Peyer's patch (tissue), 4 donors: ENCODE measurements around the gene KRTAP10-12. TPM values are rescaled to one million over a fixed set of nuclear protein-coding genes. Genes with fewer than 3 reads are reported as not detected.
A peak's percentile ranks its signal among the peaks of the same experiment; 100 is the strongest.
"Not testable (repeated sequence)": the region's sequence is repeated elsewhere in the genome, so short reads cannot be mapped to it uniquely, and the experiment has no call there.

Experiments
- DNase-seq, 3 donors: peaks; one replicate each; pipeline ENCODE4 v3.0.0-alpha.2; 2017 to 2019
- H3K27ac ChIP-seq, 4 donors: fragments of 200-600 bp; sonication (generic); one replicate each; pipeline ENCODE4 v1.5.1; 2016 to 2019
- H3K27me3 ChIP-seq, 2 donors: fragments of 200-600 bp; sonication (generic); one replicate each; pipeline ENCODE4 v1.5.1; 2019
- H3K36me3 ChIP-seq, 3 donors: fragments of 200-600 bp; sonication (generic); one replicate each; pipeline ENCODE4 v1.5.1; 2016 to 2019
- H3K4me1 ChIP-seq, 4 donors: fragments of 200-600 bp; sonication (generic); one replicate each; pipeline ENCODE4 v1.5.1; 2016 to 2019
- H3K4me3 ChIP-seq, 4 donors: fragments of 200-600 bp; sonication (generic); 1 replicate in 3 of 4; 2 replicates in 1 of 4; pipeline ENCODE4 v1.5.1; 2016 to 2019; ENCODE audit warnings: mild to moderate bottlenecking in 1 of 4
- H3K9me3 ChIP-seq, 4 donors: fragments of 200-600 bp; sonication (generic); one replicate each; pipeline ENCODE4 v1.5.1; 2016 to 2019; ENCODE audit warnings: mild to moderate bottlenecking in 1 of 4
- CTCF ChIP-seq, 6 experiments: fragments of 450-650 bp in 4 of 6; fragments of 200-600 bp in 2 of 6; sonication (generic) in 1 of 6; IDR thresholded peaks; one replicate each; pipeline ENCODE4 v1.5.1; 2017 to 2019; ENCODE audit warnings: antibody characterized with exemption in 6 of 6, mild to moderate bottlenecking in 3 of 6, moderate library complexity in 1 of 6
- POLR2A ChIP-seq, 2 donors: fragments of 450-650 bp; IDR thresholded peaks; one replicate each; pipeline ENCODE4 v1.5.1; 2017; ENCODE audit warnings: antibody characterized with exemption in 2 of 2, mild to moderate bottlenecking in 2 of 2, moderate library complexity in 2 of 2
- total RNA-seq, 4 donors: library from RNA; depleted of rRNA; stranded (reverse); fragments of >200 nt; gene quantifications; one replicate each; pipeline ENCODE4 v1.1.0, GENCODE V29; 2016

The KRTAP10-12 gene
- total RNA-seq, result not detected

DNA sequence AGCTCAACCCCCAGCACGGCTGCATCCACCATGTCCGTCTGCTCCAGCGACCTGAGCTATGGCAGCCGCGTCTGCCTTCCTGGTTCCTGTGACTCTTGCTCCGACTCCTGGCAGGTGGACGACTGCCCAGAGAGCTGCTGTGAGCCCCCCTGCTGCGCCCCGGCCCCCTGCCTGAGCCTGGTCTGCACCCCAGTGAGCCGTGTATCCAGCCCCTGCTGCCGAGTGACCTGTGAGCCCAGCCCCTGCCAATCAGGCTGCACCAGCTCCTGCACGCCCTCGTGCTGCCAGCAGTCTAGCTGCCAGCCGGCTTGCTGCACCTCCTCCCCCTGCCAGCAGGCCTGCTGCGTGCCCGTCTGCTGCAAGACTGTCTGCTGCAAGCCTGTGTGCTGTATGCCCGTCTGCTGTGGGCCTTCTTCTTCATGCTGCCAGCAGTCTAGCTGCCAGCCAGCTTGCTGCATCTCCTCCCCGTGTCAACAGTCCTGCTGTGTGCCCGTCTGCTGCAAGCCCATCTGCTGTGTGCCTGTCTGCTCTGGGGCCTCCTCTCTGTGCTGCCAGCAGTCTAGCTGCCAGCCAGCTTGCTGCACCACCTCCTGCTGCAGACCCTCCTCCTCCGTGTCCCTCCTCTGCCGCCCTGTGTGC, at the start of gene KRTAP10-12:
KRTAP10-12 (plus strand) TSS at position 1 of the 639 bp plus-strand sequence; CDS start at position 31, 30 bp downstream.
- H3K27ac ChIP-seq, H3K27me3 ChIP-seq, H3K4me1 ChIP-seq, DNase-seq, H3K4me3 ChIP-seq, H3K36me3 ChIP-seq: not testable (repeated sequence)
- H3K9me3 ChIP-seq, result peaks cover 0 to 13% (median 3%) of the 10 kb centered on the region in 4 donors

DNA sequence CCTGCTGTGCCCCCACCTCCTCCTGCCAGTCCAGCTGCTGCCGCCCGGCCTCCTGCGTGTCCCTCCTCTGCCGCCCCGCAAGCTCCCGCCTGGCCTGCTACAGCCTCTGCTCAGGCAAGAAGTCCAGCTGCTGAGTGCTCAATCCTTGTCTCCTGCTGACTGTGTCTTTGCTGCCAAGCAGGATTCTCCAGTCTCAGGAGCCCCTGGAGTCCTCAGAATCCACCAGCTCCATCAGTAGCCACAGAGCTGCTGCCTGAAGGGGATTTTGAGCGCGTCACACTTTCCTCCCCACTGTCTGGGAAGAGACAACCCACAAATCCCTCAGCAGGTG, 49.8 kb upstream of the KRTAP10-12 start:
- Histone ChIP-seq H3K27ac (no peak overlapping the region), H3K4me1 (no peaks in the 10 kb centered on the region), H3K4me3 (no peak overlapping the region), H3K36me3 (no peaks in the 10 kb centered on the region), H3K27me3 (no peaks in the 10 kb centered on the region), H3K9me3 (peaks cover 0 to 5% (median 0%) of the 10 kb centered on the region in 4 donors)
- peak in 1 of 3 donors; percentile 3 for DNase-seq
- TF ChIP-seq CTCF (IDR thresholded peaks at IDR 0.05) (no peak), POLR2A (IDR thresholded peaks at IDR 0.05) (no peak)

DNA sequence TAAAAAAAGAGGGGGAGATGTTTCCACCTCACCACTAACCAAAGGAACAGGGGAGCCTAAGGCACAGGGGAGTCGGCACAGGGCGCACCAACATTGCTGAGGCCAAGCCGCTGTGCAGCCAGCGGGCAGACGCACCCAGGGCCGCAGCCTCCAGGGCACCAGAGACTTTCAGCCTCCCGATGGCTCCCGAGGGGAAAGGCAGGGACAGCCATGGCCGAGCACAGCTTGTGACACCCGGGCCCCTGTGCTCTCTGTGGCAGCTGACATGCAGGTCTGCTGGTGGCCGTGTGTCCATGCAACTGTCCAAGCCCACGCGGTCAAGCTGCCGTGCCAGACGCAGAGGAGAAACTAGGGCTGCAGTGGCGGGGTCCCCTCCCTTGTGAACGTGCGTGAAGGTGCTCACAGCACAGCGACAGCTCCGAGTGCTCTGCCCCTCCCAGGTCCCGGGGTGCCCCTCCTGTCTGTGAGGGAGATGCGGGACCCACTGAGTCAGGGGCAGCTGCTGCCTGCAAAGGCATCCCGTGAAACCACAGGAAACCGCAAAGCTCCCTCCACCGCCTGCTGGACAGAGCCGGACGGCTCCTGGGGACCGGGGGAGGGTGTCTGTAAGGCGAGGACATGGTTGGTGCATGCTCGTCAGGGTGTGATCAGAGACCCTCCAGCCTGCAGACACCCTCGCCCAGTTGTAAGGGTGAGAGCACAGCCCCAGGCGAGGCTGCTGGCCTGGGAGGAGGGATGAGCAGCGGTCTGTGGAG, 48.2 kb upstream of the KRTAP10-12 start:
- DNase-seq, result peak in 1 of 3 donors; percentile 1
- Histone ChIP-seq H3K4me1 (no peaks in the 10 kb centered on the region), H3K9me3 (peaks cover 0 to 5% (median 0%) of the 10 kb centered on the region in 4 donors), H3K27ac (no peak overlapping the region), H3K4me3 (no peak overlapping the region), H3K27me3 (no peaks in the 10 kb centered on the region), H3K36me3 (no peaks in the 10 kb centered on the region)
- TF ChIP-seq POLR2A (IDR thresholded peaks at IDR 0.05) (no peak), CTCF (IDR thresholded peaks at IDR 0.05) (no peak)

DNA sequence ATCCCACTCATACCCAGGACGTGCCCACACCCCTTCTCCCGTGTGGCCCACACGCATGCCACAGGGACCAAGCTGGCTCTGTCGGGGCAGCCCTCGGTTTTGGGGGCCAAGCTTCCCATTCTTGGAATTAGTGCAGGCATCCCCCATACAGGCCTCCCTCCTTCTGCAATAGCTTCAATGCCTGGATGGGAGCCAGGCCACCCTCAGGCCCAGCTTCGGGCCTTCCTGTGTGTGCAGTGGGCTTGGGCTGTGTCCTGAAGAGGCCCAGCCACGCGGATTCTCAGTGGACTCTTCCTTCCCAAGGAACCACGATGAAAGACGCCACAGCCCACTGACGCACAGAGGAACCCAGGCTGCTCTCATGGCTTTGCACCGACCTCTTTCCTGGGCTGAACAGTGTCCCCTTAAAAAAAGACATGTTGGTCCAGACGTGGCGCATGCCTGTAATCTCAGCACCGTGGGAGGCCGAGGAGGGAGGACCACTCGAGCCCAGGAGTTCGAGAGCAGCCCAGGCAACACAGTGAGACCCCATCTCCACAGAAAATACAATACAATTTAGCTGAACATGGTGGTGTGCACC, 47.4 kb upstream of the KRTAP10-12 start:
- no peaks in the 10 kb centered on the region for H3K4me1 ChIP-seq
- H3K36me3 ChIP-seq, result no peaks in the 10 kb centered on the region
- H3K27ac ChIP-seq, result no peak overlapping the region
- H3K4me3 ChIP-seq, result no peak overlapping the region
- TF ChIP-seq POLR2A (IDR thresholded peaks at IDR 0.05), result no peak
- no peak for TF ChIP-seq CTCF (IDR thresholded peaks at IDR 0.05)
- peaks cover 0 to 5% (median 0%) of the 10 kb centered on the region in 4 donors for H3K9me3 ChIP-seq
- DNase-seq, result peak in 1 of 3 donors; percentile 8
- H3K27me3 ChIP-seq, result no peaks in the 10 kb centered on the region

DNA sequence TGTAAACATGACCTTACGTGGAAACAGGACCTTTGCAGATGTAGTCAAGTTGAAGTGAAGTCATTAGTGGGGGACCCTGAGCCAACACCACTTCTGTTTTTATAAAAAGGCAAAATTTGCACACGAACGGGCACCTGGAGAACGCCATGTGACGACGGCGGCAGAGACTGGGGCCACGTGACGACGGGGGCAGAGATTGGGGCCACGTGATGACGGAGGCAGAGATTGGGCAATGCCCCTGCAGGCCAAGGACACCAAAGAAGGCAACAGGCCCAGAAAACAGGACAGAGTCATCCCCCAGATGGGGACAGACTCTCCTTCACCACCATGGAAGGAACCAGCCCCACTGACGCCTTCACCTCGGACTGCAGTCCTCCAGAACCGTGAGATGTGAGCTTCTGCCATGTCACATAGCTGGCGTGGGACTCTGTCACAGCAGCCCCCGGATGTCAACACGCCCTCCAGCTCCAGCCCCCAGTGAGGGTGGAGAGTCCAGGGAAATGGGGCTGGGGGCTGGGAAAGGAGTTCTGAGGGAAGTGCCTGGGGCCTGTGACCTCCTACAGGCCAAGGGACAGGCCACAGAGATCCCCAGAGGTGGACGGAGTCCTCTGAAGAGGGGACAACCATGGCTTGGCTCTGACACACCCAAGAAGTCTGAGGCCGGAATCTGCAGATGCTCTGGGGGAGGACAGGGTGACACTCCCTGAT, 46.6 kb upstream of the KRTAP10-12 start:
- peak in 1 of 3 donors; percentile 4 for DNase-seq
- peaks cover 0 to 3% (median 0%) of the 10 kb centered on the region in 4 donors for H3K9me3 ChIP-seq
- no peaks in the 10 kb centered on the region for H3K36me3 ChIP-seq
- no peaks in the 10 kb centered on the region for H3K4me1 ChIP-seq
- no peak overlapping the region for H3K27ac ChIP-seq
- H3K27me3 ChIP-seq, result no peaks in the 10 kb centered on the region
- H3K4me3 ChIP-seq, result no peak overlapping the region
- no peak for TF ChIP-seq POLR2A (IDR thresholded peaks at IDR 0.05)

GRCh38 chr21:44650973-44651675, 45.8 kb upstream of the KRTAP10-12 start:
- Histone ChIP-seq H3K27me3 (no peaks in the 10 kb centered on the region), H3K4me3 (no peak overlapping the region), H3K27ac (no peak overlapping the region), H3K4me1 (no peaks in the 10 kb centered on the region), H3K9me3 (no peaks in the 10 kb centered on the region), H3K36me3 (no peaks in the 10 kb centered on the region)
- DNase-seq, result peak in 1 of 3 donors; percentile 3
- no peak for TF ChIP-seq CTCF (IDR thresholded peaks at IDR 0.05)
- TF ChIP-seq POLR2A (IDR thresholded peaks at IDR 0.05), result no peak
